ENCODE results near the gene SKIC2.

DNA sequence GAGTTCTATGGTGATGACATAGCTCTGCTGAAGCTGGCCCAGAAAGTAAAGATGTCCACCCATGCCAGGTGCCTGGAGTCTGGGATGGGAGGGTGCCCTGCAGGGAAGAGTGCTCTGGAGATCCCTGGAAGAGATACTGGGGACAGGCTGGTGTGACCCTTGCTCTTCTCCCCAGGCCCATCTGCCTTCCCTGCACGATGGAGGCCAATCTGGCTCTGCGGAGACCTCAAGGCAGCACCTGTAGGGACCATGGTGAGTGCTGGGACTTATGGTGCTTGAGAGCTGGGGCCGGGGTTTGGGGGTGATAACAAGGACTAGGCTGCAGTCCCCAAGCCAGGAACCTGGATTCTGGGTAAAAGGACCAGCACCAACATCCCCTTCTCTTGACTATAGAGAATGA lies 15.2 kb upstream of the SKIC2 start:
- TF ChIP-seq, protein P1, sequence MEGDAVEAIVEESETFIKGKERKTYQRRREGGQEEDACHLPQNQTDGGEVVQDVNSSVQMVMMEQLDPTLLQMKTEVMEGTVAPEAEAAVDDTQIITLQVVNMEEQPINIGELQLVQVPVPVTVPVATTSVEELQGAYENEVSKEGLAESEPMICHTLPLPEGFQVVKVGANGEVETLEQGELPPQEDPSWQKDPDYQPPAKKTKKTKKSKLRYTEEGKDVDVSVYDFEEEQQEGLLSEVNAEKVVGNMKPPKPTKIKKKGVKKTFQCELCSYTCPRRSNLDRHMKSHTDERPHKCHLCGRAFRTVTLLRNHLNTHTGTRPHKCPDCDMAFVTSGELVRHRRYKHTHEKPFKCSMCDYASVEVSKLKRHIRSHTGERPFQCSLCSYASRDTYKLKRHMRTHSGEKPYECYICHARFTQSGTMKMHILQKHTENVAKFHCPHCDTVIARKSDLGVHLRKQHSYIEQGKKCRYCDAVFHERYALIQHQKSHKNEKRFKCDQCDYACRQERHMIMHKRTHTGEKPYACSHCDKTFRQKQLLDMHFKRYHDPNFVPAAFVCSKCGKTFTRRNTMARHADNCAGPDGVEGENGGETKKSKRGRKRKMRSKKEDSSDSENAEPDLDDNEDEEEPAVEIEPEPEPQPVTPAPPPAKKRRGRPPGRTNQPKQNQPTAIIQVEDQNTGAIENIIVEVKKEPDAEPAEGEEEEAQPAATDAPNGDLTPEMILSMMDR (tag by site-specific recombination; IDR thresholded peaks at IDR 0.05), result no peak
- no peak for TF ChIP-seq ZNF121 (tag by site-specific recombination; IDR thresholded peaks at IDR 0.05)
- TF ChIP-seq BCL11A (tag by site-specific recombination; IDR thresholded peaks at IDR 0.05; ENCODE audit: low read depth), result no peak
- no peak for TF ChIP-seq KLF1 (tag by site-specific recombination; IDR thresholded peaks at IDR 0.05)
- no peak for TF ChIP-seq ZNF510 (tag by site-specific recombination; IDR thresholded peaks at IDR 0.05; ENCODE audit: insufficient replicate concordance)
- TF ChIP-seq SCRT2 (tag by site-specific recombination; IDR thresholded peaks at IDR 0.05), result no peak
- no peak for TF ChIP-seq ZNF660 (tag by site-specific recombination; IDR thresholded peaks at IDR 0.05)
- TF ChIP-seq, protein P2, sequence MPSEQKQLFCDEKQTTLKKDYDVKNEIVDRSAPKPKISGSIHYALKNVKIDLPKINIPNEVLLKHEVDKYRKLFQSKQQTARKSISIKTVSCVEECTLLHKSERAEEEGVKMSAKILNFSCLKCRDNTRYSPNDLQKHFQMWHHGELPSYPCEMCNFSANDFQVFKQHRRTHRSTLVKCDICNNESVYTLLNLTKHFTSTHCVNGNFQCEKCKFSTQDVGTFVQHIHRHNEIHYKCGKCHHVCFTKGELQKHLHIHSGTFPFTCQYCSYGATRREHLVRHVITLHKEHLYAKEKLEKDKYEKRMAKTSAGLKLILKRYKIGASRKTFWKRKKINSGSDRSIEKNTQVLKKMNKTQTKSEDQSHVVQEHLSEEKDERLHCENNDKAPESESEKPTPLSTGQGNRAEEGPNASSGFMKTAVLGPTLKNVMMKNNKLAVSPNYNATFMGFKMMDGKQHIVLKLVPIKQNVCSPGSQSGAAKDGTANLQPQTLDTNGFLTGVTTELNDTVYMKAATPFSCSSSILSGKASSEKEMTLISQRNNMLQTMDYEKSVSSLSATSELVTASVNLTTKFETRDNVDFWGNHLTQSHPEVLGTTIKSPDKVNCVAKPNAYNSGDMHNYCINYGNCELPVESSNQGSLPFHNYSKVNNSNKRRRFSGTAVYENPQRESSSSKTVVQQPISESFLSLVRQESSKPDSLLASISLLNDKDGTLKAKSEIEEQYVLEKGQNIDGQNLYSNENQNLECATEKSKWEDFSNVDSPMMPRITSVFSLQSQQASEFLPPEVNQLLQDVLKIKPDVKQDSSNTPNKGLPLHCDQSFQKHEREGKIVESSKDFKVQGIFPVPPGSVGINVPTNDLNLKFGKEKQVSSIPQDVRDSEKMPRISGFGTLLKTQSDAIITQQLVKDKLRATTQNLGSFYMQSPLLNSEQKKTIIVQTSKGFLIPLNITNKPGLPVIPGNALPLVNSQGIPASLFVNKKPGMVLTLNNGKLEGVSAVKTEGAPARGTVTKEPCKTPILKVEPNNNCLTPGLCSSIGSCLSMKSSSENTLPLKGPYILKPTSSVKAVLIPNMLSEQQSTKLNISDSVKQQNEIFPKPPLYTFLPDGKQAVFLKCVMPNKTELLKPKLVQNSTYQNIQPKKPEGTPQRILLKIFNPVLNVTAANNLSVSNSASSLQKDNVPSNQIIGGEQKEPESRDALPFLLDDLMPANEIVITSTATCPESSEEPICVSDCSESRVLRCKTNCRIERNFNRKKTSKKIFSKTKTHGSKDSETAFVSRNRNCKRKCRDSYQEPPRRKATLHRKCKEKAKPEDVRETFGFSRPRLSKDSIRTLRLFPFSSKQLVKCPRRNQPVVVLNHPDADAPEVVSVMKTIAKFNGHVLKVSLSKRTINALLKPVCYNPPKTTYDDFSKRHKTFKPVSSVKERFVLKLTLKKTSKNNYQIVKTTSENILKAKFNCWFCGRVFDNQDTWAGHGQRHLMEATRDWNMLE (tag by site-specific recombination; conservative IDR thresholded peaks at IDR 0.05; ENCODE audit: low read depth), result no peak
- no peak for TF ChIP-seq ZFP41 (tag by site-specific recombination; IDR thresholded peaks at IDR 0.05; ENCODE audit: borderline replicate concordance)
- TF ChIP-seq ZBTB8A (tag by site-specific recombination; IDR thresholded peaks at IDR 0.05), result no peak
- no peak for TF ChIP-seq SETDB1 (IDR thresholded peaks at IDR 0.05; ENCODE audit: insufficient read length, low read length)
- no peak for TF ChIP-seq ZNF830 (tag by site-specific recombination; IDR thresholded peaks at IDR 0.05; ENCODE audit: low read depth)

Data from HEK293 (cell line).